NCI-H2196 treated with DMSO at 0.1 percent for 48 hours (cell line): Measurements from ENCODE around the gene PIK3R4.

Source experiments
- DNase-seq: peaks from one replicate; lab custom pipeline; 2025; ENCODE audit not compliant: unreplicated experiment; lab: John Stamatoyannopoulos, UW

PIK3R4 gene

DNA sequence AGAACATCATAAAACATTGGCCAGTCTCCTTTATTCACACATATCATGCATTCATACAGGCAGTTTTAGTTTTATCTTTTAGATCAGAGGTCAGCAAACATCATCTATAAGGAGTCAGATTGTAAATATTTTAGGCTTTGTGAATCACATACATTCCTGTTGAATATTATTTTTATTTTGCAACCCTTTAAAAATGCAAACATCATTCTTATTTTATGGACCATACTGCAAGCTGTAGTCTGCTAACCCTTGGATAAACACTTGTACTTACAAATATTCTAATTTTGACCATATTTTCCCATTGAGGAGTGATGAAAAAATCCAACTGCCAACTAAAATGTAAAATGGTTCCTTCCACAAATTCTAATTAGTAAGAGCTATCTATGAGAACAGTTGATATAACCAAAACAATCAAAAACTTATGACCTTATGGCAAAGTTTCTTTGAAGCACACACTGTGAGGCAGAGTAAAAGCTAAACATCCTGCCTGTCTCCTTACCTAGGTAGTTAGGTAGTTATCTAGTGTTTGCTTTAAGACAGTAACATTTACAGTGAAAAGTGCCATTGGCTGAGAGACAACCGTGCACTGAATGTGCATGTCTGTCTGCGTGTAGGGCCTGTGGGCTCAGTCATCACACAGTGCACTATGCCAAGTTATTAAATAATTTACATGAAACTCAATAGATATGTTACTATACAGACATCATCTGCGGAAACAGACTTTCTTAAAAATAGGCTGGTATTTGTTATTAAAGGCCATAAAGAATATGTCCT, 57.7 kb downstream of the PIK3R4 start:
- DNase-seq, result no peak

DNA sequence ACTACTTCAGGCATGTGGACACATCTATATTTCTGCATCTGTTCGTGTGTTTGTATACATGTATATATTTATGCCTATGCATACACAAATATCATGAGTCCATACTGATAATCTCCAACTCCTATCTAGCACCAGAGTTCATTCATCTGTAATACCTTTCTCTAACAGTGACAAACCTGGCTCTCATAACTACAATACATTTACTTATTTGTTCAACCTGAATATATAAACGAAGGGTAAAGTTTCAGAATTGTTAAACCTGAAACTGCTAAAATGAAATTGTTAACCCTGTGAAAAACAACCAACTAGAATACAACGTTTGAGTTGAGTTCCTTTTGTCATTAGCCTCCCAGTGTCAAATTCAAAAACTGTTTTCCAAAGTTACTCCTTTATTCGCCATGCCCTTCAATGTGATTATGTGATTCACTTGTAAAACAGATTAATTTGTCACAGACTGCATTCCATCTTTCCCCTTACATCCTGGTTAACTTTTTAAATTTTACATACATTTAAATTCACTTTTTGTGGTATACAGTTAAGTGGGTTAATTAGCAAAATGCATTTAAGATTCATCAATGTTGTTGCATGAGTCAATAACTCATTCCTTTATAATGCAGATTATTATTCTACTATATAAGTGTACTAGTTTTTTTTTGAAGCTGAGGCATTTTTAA, 58.5 kb downstream of the PIK3R4 start:
- no peak for DNase-seq

DNA sequence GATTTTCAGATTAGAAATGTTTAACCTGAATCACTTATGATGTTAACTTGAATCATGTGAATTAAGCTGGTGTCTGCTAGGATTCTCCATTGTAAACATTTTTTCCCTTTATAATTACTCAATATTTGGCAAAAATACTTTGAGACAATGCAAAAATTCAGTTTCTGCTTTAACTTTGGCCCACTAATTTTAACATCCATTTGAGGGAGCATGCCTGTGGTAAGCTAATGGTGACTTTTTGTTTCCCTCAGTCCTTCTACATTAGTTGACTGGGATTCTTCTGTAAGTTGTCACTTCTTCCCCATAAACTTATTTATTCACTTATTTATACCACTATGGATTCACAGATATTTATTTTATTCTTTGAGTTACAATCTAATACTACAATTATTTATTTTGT, 59.3 kb downstream of the PIK3R4 start:
- DNase-seq, result no peak

DNA sequence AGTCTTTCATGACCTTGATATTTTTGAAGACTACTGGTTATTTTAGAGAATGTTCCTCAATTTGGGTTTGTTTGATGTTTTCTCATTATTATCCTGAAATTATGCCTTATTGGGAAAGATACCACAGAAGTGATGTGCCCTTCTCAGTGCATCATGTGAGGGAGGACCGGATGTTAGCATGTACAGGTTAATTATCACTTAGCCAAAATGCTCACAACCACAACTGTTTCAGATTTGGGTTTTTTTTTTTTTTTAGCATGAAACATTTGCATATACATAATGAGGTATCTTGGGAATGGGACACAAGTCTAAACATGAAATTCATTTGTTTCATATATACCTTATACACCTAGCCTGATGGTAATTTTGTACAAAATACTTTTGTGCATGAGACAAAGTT, 59.8 kb downstream of the PIK3R4 start:
- DNase-seq, result no peak

GRCh38 chr3:130682131-130682530, 64.5 kb downstream of the PIK3R4 start:
- no peak for DNase-seq

GRCh38 chr3:130679218-130679617, 67.4 kb downstream of the PIK3R4 start:
- no peak for DNase-seq

- DNase-seq, result no peak
Measured at GRCh38 chr3:130677343-130677742, 69.3 kb downstream of the PIK3R4 start.

DNA sequence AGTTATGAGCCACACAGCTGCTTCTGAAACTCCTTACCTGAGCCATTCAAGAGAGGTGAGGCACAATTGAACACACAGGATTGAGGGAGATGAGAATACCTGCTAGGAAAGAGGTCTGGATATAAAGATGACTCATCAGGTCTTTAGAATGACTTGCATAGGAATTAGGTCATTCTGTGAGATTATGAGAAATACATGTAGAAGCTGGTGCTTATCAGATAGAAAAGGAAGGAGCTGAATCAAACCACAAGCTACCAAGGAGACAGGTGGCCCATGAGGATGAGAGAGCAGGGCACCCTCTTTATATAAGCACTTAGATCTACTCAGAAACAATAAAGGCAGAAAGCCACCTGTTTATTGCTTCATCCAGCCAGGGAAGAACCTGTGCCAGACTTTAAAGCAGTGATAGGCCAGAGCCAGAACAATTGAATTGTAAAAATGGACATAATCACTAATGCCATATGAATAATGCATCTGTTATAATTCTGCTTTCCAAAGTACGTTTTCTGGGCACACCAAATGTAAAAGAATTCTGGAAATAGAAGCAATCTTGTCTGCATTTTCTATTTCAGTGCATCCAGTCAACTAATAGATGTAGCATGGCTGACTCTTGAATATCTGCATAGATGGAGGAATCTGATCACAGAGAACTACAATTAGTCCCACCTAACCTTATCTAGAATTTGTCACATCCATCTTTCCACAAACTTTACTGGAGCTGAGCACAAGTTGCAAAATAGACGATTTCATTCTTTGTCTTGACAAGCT, 74.9 kb downstream of the PIK3R4 start:
- DNase-seq, result no peak

GRCh38 chr3:130669740-130670139, 76.9 kb downstream of the PIK3R4 start:
- no peak for DNase-seq

- no peak for DNase-seq
Measured at GRCh38 chr3:130663092-130663491, 83.5 kb downstream of the PIK3R4 start.

DNA sequence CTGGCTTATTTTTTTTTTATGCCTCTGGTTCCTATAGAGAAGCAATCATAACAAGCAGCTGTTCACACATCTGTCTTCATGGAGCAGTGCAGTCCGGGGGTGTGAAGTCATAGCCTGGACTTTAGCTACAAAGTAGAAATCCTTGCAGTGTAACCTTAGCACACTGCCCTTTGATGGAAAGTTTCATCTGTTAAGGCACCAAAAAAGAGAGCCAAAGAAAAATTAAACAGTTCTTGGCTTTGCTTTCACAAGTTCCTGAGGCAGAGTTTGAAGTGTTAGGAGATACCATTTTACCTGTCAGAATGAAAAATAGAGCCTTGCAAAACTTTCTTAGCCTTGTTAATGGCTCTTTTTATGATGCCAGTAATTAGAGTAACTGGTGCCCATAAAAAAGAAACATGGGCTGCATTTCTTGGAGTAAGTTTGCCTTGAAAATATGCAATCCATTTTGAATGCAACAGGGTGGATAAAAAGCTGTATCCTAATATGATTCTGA, 84.1 kb downstream of the PIK3R4 start:
- DNase-seq, result no peak

GRCh38 chr3:130661140-130661891, 85.3 kb downstream of the PIK3R4 start:
- DNase-seq, result no peak

GRCh38 chr3:130659911-130660310, 86.7 kb downstream of the PIK3R4 start:
- DNase-seq, result no peak

GRCh38 chr3:130658678-130659077, 88.0 kb downstream of the PIK3R4 start:
- DNase-seq, result no peak

GRCh38 chr3:130656627-130657026, 90.0 kb downstream of the PIK3R4 start:
- DNase-seq, result no peak

DNA sequence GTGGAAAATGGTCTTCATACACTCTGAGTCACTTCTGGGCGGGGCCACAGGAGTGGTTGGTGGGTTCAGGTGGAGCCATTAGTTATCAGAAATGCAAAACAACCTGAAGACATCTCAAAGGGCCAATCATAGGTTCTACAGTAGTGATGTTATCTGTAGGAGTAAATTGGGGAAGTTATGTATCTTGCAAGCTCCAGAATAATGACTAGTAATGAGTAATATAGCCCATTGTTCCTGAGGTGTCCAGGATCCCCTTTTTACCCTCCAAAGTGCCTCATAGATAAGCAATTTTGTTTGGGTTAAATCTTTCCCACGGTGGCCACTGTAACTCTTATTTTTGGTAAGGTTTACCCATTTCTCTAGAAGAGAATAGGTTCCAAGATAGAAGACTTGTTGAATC, 91.7 kb downstream of the PIK3R4 start:
- no peak for DNase-seq

DNA sequence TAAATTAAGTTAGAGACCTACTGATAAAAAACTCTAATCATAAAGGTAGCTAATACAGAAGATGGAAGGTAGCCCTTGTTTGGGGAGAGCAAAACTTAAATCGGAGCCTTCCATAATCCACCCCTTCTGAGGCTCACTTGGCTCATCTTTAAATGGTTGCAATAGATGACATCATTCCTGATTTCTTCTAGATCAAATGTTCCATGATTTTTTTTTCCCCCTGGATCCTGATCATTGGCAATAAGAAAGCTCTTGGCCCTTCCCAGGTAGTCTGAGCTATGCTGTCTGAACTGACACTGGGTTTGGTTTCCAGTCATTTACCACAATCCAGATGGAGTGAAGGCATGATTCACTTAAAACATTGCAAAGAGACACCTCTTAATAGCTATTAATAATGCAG, 92.5 kb downstream of the PIK3R4 start:
- DNase-seq, result no peak

GRCh38 chr3:130649061-130649654, 97.5 kb downstream of the PIK3R4 start:
- DNase-seq, result no peak

GRCh38 chr3:130648293-130648692, 98.3 kb downstream of the PIK3R4 start:
- DNase-seq, result no peak

GRCh38 chr3:130645261-130645660, 101.4 kb downstream of the PIK3R4 start:
- DNase-seq, result no peak
